HCT116 (cell line): Measurements from ENCODE around the gene CETP. TPM values are rescaled to one million over a fixed set of nuclear protein-coding genes. Genes with fewer than 3 reads are reported as not detected.

Experiments
- ATAC-seq: fragments of 200-7000 bp; cut with Tn5 transposase; 2 replicates; pipeline ENCODE4 v1.9.1; 2020; ENCODE audit warnings: mild to moderate bottlenecking, moderate library complexity
- BruUV-seq: library from RNA; stranded (reverse); fragments of 400-500 nt; replicated peaks from 2 replicates; lab custom pipeline; 2021; lab: Mats Ljungman, UMichigan
- CTCF ChIA-PET: fragments of 300-600 bp; sonication (Branson Sonifier 250); formaldehyde crosslinking; loops from one replicate; lab custom pipeline; 2021; ENCODE audit warnings: antibody characterized with exemption; lab: Charles Lee
- POLR2A ChIA-PET: fragments of 300-600, 350-600 bp; sonication (Branson Sonifier 250); formaldehyde crosslinking; loops from one replicate; lab custom pipeline; 2021; ENCODE audit warnings: antibody characterized with exemption; lab: Charles Lee
- RAD21 ChIA-PET, 2 experiments: fragments of 300-600 bp; sonication (Branson Sonifier 250); formaldehyde crosslinking; loops; one replicate each; lab custom pipeline; 2023; ENCODE audit warnings: low total read pairs in 2 of 2; ENCODE audit not compliant: uncharacterized antibody in 2 of 2, unreplicated experiment in 2 of 2, low non-redundant PET in 1 of 2; lab: Charles Lee
- DNase-seq: peaks from one replicate; pipeline ENCODE4 v3.0.0-alpha.2; 2010; ENCODE audit warnings: low read depth, low spot score
- H2AFZ ChIP-seq: fragments of 200-600 bp; shearing (Covaris generic), sonication (generic); 2 replicates; pipeline ENCODE4 v1.6.1; 2017; ENCODE audit warnings: low read depth, mixed run types, mixed read lengths, antibody characterized with exemption, low read length; ENCODE audit not compliant: poor library complexity, severe bottlenecking
- H3K27ac ChIP-seq: 2 replicates; pipeline ENCODE4 v1.5.1; 2012; ENCODE audit warnings: low read depth, low read length
- H3K27me3 ChIP-seq: fragments of 200-600 bp; sonication (generic); 2 replicates; pipeline ENCODE4 v1.6.1; 2016; ENCODE audit warnings: mixed run types, low read length, mixed read lengths; ENCODE audit not compliant: insufficient read depth
- H3K36me3 ChIP-seq, 2 experiments: fragments of 200-500 bp in 1 of 2; fragments of 200-600 bp in 1 of 2; sonication (Bioruptor generic) in 1 of 2; sonication (generic) in 1 of 2; 2 replicates each; pipeline versions ENCODE4 v1.5.1 to v1.6.1; 2014 to 2016; ENCODE audit warnings: low read length in 2 of 2, inconsistent platforms in 1 of 2, mixed read lengths in 1 of 2, mixed run types in 1 of 2; ENCODE audit not compliant: insufficient read depth in 2 of 2, control insufficient read depth in 1 of 2
- H3K4me1 ChIP-seq, 2 experiments: fragments of 200-600 bp in 1 of 2; sonication (generic) in 1 of 2; 2 replicates each; pipeline versions ENCODE4 v1.5.1 to v1.6.1; 2012 to 2017; ENCODE audit warnings: low read length in 2 of 2, inconsistent platforms in 1 of 2, mild to moderate bottlenecking in 1 of 2, mixed read lengths in 1 of 2, mixed run types in 1 of 2, moderate library complexity in 1 of 2; ENCODE audit not compliant: insufficient read depth in 2 of 2, control insufficient read depth in 1 of 2
- H3K4me2 ChIP-seq: fragments of 200-600 bp; sonication (generic); 2 replicates; pipeline ENCODE4 v1.6.1; 2017; ENCODE audit warnings: mixed run types, low read length, mixed read lengths
- H3K4me3 ChIP-seq, 2 experiments: fragments of 200-600 bp in 1 of 2; sonication (generic) in 1 of 2; replicated peaks in 1 of 2; 2 replicates each; pipeline ENCODE4 v1.5.1; 2011 to 2016; ENCODE audit warnings: low read length in 2 of 2, control low read depth in 1 of 2, low read depth in 1 of 2, mild to moderate bottlenecking in 1 of 2, mixed read lengths in 1 of 2, mixed run types in 1 of 2
- H3K79me2 ChIP-seq: fragments of 200-600 bp; sonication (generic); 2 replicates; pipeline ENCODE4 v1.6.1; 2017; ENCODE audit warnings: mild to moderate bottlenecking, mixed run types, low read length, moderate library complexity, mixed read lengths; ENCODE audit not compliant: insufficient read depth
- H3K9ac ChIP-seq: fragments of 200-600 bp; sonication (generic); 2 replicates; pipeline ENCODE4 v1.6.1; 2016; ENCODE audit warnings: low read length, mixed read lengths
- H3K9me2 ChIP-seq: fragments of 200-600 bp; sonication (generic), shearing (Covaris generic); 2 replicates; pipeline ENCODE4 v1.6.1; 2017; ENCODE audit warnings: mixed run types, mild to moderate bottlenecking, moderate library complexity; ENCODE audit not compliant: insufficient read depth
- H3K9me3 ChIP-seq, 2 experiments: fragments of 200-500 bp in 1 of 2; fragments of 200-600 bp in 1 of 2; sonication (Bioruptor generic) in 1 of 2; sonication (generic) in 1 of 2; 2 replicates each; pipeline ENCODE4 v1.6.1; 2014 to 2017; ENCODE audit warnings: low read length in 2 of 2, mixed read lengths in 2 of 2, inconsistent platforms in 1 of 2, low read depth in 1 of 2, mild to moderate bottlenecking in 1 of 2, mixed run types in 1 of 2, moderate library complexity in 1 of 2; ENCODE audit not compliant: control insufficient read depth in 1 of 2, insufficient read depth in 1 of 2
- H4K20me1 ChIP-seq: fragments of 200-600 bp; sonication (generic), shearing (Covaris generic); 2 replicates; pipeline ENCODE4 v1.6.1; 2017; ENCODE audit warnings: mixed run types, mild to moderate bottlenecking, moderate library complexity; ENCODE audit not compliant: insufficient read depth
- CTCF ChIP-seq, 3 experiments: fragments of 200-600 bp in 1 of 3; sonication (generic) in 1 of 3; IDR thresholded peaks in 2 of 3; conservative IDR thresholded peaks in 1 of 3; 2 replicates each; pipeline ENCODE4 v1.5.1; 2012 to 2017; ENCODE audit warnings: low read depth in 2 of 3, low read length in 2 of 3, antibody characterized with exemption in 1 of 3, borderline replicate concordance in 1 of 3, control low read depth in 1 of 3, mild to moderate bottlenecking in 1 of 3, mixed read lengths in 1 of 3, mixed run types in 1 of 3, moderate library complexity in 1 of 3; ENCODE audit not compliant: insufficient read depth in 1 of 3
- EGR1 ChIP-seq: IDR thresholded peaks from 2 replicates; pipeline ENCODE4 v1.6.1; 2012; ENCODE audit warnings: low read depth
- ELF1 ChIP-seq: IDR thresholded peaks from 2 replicates; pipeline ENCODE4 v1.6.1; 2012; ENCODE audit warnings: low read depth, borderline replicate concordance
- EZH2 ChIP-seq: fragments of 200-600 bp; sonication (generic); IDR thresholded peaks from 2 replicates; pipeline ENCODE4 v1.6.1; 2017; ENCODE audit warnings: antibody characterized with exemption, mixed run types
- EZH2phosphoT487 ChIP-seq: fragments of 200-600 bp; IDR thresholded peaks from 2 replicates; pipeline ENCODE4 v1.6.1; 2018; ENCODE audit warnings: antibody characterized with exemption, borderline replicate concordance
- POLR2A ChIP-seq: IDR thresholded peaks from 2 replicates; pipeline ENCODE4 v1.7.0; 2011; ENCODE audit warnings: borderline replicate concordance; ENCODE audit not compliant: insufficient read depth, insufficient read length; ENCODE audit errors: extremely low read depth
- POLR2AphosphoS5 ChIP-seq: IDR thresholded peaks from 2 replicates; pipeline ENCODE4 v1.6.1; 2011; ENCODE audit warnings: mild to moderate bottlenecking, low read depth, low read length, moderate library complexity
- REST ChIP-seq: IDR thresholded peaks from 2 replicates; pipeline ENCODE4 v1.6.1; 2012; ENCODE audit warnings: low read depth
- TCF7L2 ChIP-seq: IDR thresholded peaks from 2 replicates; pipeline ENCODE4 v1.7.0; 2011; ENCODE audit warnings: borderline replicate concordance, inconsistent platforms; ENCODE audit not compliant: insufficient read depth, insufficient read length; ENCODE audit errors: extremely low read depth
- ZBTB33 ChIP-seq: IDR thresholded peaks from 2 replicates; pipeline ENCODE4 v1.6.1; 2011; ENCODE audit warnings: mild to moderate bottlenecking, low read length, moderate library complexity; ENCODE audit not compliant: insufficient replicate concordance; ENCODE audit errors: extremely low read depth
- ZNF274 ChIP-seq: fragments of 200-500 bp; sonication (Bioruptor generic); IDR thresholded peaks from 2 replicates; pipeline ENCODE4 v1.6.1; 2014; ENCODE audit warnings: mild to moderate bottlenecking, low read depth, low read length, inconsistent platforms
- intact Hi-C: fragments of 100-400 bp; cut with micrococcal nuclease; formaldehyde crosslinking; loops from 2 replicates; pipeline ENCODE4 v1.10.0; 2022
- total RNA-seq: library from RNA; stranded (reverse); gene quantifications from one replicate; pipeline ENCODE4 v1.2.1, GENCODE V29; 2021; ENCODE audit not compliant: unreplicated experiment

CETP gene
- total RNA-seq, 1 experiment from 2014 or later = not detected

GRCh38 chr16:56912746-56913708 lies 48.7 kb upstream of the CETP start:
- no peaks in the 10 kb centered on the region for H3K79me2 ChIP-seq
- H3K9me2 ChIP-seq = no peaks in the 10 kb centered on the region
- 0 out of 2 replicates have a peak, but pooled peaks cover 1% of the 10 kb centered on the region for H3K27me3 ChIP-seq
- H3K9me3 ChIP-seq = no peaks in the 10 kb centered on the region
- ChIA-PET POLR2A (no interaction called here), CTCF (no interaction called here), RAD21 (no interaction called here)
- no peak overlapping the region for H3K4me3 ChIP-seq
- no peaks in the 10 kb centered on the region for H4K20me1 ChIP-seq
- BruUV-seq = no TSS peak
- H2AFZ ChIP-seq = no peak overlapping the region
- H3K4me2 ChIP-seq = no peak overlapping the region
- DNase-seq (no peak), ATAC-seq (no peak)
- TF ChIP-seq REST = no peak
- no peak for TF ChIP-seq EZH2
- TF ChIP-seq ZNF274 = no peak
- no peak for TF ChIP-seq POLR2AphosphoS5
- no peak for TF ChIP-seq CTCF (IDR thresholded peaks at IDR 0.05 in 2 of 3, conservative IDR thresholded peaks at IDR 0.05 in 1 of 3; ENCODE audit: borderline replicate concordance in 1 of 3, insufficient read depth in 1 of 3, low read depth in 2 of 3, low read length in 2 of 3)
- no peak for TF ChIP-seq ELF1
- TF ChIP-seq ZBTB33 = no peak
- no peak for TF ChIP-seq TCF7L2
- no peak for TF ChIP-seq POLR2A
- no peak for TF ChIP-seq EGR1
- no peak for TF ChIP-seq EZH2phosphoT487
- H3K27ac ChIP-seq = no peak overlapping the region
- no peaks in the 10 kb centered on the region for H3K4me1 ChIP-seq
- intact Hi-C loops = no loop called here
- H3K9ac ChIP-seq = no peak overlapping the region
- H3K36me3 ChIP-seq = no peaks in the 10 kb centered on the region
